ENCODE data around the gene MGAT5B.

The MGAT5B gene

DNA sequence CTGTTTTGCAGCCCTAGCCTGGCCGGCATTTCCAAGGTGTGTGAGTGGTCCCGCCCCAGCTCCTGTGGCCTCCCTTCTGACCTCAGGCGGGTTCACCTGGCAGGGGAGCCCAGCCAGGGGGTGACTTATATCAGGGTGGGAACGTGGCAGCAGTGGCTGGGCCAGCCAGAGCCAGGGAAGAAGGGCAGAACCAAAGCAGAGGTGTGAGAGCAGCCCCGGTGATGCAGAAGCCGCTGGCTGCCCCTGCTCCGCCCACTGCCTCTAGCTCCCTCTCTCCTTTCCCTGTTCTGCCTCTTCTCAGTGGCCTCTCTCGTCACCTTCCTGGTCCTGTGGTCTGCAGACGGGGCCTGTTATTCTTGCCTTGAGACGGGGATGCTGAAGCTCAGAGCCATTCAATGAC, 12.1 kb downstream of the MGAT5B start:
- no peak for DNase-seq

DNA sequence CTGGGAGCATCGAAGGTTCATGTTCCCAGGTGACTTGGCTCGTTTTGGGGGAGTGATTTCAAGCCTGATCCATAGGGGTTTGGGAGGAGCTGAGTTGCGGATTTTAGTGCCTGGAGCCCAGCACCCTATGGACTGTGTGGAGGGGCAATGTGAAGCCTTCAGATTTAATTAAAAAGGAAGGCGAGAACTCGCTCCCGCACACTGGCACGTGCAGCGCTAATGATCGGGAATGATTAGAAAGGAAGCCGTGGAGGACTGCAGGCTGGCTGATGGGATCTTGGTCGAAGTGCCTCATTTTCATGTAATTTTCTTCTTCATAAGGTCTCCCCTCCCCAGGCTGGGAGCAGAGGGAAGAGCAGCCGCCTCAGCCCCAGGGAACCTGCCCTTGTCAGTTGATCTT, 12.8 kb downstream of the MGAT5B start:
- DNase-seq: no peak

DNA sequence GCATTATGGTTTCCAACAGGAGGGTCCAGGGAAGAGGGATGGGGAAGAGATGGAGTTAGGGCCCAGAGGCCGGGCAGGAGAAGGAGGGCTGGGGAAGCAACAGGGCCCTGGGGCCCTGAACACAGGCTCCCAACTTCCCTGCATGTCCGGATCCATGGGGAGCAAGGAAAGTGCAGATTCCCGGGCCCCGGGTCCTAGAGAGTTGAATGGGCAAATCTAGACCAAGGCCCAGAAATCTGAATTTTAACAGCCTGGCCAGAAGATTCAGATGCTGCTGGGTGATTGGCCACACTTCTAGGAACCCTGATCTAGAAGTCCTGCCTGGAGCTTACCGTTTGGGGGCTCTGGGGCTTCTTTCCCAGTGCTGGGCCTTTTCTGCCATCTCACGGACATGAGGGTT, 13.2 kb downstream of the MGAT5B start:
- no peak for DNase-seq

DNA sequence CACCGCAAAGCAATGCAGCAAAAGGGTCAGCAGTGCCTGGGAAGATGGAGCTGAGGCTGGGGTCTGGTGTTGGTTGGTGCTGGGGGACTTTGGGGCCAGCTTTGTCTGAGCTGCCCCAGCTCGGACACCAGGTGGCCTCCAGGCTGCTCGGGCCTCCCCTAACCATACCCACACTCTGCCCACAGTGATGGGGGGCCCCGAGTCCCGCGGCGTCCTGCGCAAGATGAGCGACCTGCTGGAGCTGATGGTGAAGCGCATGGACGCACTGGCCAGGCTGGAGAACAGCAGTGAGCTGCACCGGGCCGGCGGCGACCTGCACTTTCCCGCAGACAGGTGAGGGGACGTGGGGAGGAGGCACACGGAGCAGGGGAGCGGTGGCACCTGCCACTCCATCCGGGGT, 13.8 kb downstream of the MGAT5B start:
- no peak for DNase-seq

DNA sequence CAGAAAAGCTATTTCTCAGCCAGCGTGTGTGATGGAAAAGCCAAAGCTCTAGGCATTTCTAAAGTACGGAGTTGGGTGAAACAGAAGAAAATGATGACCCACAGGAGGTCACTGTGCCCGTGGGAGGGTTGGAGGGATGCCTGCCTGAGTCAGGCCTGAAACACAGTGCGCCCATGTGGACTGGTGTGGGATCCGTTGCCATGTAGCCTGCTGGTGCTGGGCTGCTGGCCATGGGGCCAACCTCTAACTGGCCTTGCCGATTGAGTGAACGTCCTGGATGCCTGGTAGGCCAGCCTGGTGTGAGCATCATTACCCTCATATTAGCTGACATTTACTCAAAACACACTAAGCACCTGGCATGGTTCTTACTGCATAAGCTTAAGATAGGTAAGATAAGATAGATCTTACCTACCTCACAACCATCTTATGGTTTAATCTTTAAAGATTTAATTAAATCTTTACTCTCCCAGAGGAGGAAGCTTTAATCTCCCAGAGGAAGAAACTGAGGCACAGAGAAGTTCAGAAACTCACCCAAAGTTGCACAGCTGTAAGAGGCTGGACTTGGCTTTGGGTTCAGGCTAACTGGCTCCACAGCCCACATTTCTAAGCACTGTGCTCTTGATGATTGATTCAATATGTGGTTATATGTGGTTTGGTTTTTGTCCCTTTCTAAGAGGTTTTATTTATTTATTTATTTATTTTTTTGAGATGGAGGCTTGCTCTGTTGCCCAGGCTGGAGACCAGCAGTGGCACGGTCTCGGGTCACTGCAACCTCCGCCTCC, 15.7 kb downstream of the MGAT5B start:
- no peak for DNase-seq

DNA sequence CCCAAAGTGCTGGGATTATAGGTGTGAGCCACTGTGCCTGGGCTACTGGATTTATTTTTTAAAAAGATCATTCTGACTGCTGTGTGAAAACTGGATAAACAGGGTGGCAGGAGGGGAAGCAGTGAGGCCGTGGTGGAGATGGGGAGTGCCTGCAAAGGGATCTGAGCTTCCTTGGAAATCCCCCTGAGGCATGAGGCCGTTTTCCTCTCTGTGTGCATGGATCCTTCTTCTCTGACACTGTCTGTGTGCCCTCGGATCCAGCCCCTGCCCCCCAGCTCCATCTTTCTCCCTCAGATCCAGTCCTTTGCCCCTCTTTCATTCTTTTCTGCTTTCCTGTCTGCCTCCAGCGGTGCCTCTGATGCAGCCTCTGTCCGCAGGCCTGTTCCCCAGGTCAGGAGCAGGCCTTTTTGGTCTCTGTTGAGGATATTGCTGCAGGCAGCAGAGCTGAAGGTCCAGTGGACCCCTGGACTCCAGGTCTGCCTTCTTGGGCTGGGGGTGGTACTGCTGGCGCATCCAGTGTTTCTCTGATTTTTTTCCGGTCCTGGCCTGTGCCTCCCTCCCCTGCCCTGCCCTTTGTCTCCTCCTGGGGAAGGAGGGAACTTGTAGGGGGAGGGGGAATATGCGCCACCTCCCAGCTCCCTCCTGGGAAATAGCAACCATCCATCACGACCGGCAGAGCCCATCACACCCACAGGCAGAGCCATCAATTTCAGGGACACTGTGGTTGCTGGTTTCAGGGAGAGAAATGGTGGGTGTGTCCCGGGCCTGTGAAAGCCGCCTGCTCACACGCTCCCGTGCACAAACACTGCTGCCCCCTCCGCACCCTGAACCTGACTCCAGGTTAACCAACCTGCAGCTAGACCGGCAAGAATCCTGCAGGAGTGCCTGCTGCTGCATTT, 17.0 kb downstream of the MGAT5B start:
- DNase-seq: no peak

DNA sequence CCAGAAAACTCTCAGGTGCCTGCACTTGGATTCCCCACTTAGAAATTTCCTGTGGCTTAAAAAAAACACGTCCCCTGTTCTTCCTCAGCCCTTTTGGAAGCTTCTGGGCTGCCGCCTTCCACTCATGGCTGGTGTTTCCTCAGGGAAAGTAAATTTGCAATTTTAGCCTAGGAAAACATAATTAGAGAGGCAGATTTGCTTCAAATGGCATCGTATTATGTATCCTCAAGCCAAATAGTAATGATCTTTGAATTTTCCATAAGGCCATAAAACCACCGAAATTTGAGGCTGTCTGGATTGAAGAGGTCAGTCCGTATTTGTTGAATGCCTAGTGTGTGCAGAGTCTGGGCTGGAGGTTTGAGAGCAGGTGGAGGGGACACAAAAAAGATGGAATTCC, 17.7 kb downstream of the MGAT5B start:
- DNase-seq: no peak

DNA sequence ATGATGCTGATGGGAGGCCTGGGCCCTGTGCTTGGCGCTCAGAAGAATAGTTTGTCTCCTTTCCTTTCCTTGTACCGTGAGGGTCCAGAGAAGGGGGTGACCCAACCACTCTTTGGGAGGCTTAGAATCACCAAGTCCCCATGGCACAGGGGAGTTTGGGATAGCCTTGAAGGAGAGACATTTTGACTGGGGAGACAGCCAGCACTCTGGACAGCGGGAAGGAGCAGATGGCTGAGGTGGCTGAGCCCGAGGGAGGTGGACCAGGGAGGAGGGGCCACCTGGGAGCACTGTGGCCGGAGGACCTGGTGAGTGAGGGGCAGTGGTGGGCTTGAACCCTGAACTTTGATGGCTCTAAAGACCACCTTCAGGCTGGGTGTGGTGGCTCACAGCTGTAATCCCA, 18.2 kb downstream of the MGAT5B start:
- DNase-seq: no peak

DNA sequence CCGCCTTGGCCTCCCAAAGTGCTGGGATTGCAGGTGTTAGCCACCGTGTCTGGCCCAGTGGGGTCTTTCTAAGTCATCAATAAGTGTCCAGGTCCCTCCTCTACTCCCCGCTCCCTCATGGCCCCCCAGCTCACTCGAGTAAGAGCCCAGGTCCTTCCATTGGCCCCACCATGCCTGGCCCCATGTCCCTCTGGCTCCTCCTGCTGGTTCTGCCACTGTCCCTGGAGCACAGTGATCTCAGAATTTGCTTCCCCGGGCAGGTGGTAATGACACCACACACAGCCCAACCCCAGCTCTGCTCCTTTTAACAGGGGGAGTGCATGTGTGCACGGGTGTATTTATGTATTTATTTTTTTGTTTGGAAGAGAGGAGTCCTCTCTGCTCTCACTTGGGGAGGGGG, 19.6 kb downstream of the MGAT5B start:
- no peak for DNase-seq

DNA sequence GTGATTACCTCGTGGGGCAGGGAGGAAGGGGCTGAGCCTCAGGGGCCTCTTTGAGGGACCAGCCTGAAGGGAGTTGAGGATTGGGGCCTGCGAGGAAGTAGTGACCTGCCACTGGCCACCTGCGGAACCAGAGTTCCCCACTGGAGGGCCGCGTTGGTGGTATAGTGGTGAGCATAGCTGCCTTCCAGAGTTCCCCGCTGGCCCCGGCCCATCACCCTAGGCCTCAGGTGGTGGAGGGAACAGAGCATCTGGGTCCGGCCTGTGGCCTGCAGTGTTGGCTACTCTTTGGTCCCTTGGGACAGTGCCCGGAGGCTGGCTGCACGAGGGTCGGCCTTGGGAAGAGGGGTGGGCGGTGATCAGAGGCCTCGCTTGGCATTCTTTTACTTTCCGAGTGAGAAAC, 20.5 kb downstream of the MGAT5B start:
- DNase-seq: no peak

DNA sequence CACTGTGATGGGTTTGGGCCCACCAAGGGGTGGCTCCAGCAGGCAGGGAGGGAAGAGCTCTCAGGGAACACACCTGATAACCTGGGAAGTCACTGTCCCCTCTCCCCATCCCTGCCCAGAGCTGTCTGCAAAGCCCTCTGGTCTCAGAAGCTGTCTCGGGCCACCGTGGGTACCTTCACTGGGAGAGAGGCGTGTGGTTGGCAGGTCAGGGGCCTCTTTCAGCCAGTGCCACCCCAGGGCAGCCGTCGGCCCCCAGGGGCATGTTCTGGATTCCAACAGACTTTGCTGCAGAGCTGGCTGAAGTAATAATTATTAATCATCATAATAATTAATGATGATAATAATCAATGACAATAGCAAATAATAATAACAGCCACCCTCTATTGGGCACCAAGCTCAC, 21.1 kb downstream of the MGAT5B start:
- no peak for DNase-seq

DNA sequence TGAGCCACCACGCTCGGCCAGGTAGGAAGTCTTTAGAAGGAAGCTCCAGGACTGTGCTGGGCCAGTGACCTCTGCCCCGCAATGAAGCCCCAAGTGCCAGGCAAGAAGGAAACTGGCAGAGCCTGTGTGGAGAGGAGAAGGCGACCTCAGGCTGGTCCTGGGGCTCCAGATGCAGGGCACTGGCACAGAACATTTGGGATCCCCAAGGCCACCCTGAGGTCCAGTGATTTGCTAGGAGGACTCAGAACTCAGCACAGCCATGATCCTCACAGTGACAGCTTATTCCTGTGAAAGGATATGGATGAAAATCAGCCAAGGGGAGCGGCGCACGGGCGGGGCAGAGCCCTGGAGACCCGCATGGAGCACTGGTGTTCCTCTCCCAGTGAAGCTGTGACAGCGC, 24.1 kb downstream of the MGAT5B start:
- no peak for DNase-seq

DNA sequence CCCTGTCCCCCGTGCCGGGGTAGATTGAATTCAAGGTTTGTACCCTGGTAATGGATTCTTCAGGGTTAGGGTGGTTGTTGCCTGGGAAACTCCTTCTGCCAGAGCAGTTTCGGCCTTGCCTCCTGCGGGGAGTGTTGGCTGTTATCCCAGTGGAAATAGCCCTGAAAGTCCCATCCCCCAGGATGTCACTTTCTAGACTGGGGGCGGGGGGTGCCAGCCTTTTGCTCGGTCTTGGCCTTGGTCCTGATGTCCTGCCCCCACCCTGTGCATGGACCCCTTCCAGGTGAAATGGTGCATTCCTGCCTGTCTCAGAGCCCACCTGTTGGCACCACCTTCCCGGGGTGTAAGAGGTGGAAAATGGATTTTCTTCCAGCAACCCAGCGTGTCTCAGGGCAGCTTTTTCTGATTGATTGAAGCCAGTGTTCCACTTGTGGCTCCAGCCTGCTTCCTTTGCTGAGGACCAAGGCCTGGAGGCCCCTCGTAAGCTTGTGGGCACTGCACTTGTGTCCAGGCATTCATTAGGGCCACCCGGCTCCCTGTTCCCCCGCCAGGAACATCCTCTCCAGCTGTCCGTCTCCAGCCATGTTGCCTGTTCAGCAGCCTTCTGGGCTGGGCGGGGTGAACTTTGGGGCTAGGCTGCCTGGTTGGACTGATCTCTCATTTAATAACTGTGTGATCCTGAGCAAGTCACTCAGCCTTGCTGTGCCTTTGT, 25.6 kb downstream of the MGAT5B start:
- DNase-seq: no peak

DNA sequence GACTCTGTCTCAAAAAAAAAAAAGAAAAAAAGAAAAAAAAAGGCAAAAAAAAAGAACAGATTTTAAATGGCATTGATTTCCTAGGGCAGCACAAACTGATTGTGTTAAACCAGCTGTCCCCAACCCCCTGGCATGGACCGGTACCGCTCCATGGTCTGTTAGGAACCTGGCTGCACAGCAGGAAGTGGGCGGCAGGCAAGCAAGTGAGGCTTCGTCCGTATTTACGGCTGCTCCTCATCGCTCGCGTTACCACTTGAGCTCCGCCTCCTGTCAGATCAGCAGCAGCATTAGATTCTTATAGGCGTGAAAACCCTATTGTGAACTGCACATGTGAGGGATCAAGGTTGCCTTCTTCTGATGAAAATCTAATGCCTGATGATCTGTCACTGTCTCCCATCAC, 26.6 kb downstream of the MGAT5B start:
- no peak for DNase-seq

DNA sequence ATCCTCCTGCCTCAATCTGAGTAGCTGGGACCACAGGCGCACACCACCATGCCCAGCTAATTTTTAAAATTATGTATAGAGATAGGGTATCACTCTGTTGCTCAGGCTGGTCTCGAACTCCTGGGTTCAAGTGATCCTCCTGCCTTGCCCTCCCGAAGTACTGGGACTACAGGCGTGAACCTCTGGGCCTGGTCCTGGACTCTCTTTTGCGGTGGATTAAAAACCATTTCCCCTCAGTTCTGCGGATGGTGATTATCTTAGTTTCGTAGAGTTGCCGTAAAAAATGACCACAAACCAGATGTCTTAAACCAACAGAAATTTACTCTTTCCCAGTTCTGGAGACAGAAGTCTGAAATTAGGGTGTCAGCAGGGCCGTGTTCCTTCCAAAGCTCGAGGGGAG, 28.8 kb downstream of the MGAT5B start:
- no peak for DNase-seq

DNA sequence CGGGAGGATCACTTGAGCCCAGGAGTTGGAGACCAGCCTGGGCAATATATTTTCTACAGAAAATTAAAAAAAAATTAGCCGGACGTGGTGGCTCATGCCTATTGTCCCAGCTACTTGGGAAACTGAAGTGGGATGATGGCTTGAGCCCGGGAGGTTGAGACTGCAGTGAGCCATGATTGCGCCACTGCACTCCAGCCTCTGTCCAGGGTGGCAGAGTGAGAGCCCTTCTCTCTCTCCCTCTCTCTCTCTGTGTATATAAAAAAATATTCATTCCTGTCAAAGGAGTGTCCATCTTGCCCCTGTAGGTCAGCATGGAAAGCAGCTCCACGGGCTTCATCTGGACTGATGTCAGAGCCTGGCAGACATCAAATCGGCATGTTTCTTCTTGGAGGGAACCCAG, 31.2 kb downstream of the MGAT5B start:
- DNase-seq: no peak

DNA sequence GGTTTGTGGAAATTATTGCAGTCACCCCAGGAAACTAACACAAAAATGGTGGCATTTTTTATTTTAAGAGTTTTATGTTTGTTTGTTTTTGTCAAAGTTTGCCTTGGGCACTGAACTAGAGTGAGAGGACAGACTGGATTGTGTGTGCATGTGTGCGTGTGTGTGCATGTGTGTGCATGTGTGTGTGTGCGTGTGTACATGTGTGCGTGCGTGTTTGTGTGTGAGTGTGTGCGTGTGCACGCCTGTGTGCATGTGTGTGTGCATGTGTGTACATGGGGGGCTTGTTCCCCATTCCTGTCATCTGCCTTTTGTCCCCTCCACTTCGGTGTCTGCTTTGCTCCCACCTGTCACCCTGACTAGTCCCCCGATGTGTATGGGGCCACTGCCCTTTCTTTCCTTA, 32.5 kb downstream of the MGAT5B start:
- no peak for DNase-seq

DNA sequence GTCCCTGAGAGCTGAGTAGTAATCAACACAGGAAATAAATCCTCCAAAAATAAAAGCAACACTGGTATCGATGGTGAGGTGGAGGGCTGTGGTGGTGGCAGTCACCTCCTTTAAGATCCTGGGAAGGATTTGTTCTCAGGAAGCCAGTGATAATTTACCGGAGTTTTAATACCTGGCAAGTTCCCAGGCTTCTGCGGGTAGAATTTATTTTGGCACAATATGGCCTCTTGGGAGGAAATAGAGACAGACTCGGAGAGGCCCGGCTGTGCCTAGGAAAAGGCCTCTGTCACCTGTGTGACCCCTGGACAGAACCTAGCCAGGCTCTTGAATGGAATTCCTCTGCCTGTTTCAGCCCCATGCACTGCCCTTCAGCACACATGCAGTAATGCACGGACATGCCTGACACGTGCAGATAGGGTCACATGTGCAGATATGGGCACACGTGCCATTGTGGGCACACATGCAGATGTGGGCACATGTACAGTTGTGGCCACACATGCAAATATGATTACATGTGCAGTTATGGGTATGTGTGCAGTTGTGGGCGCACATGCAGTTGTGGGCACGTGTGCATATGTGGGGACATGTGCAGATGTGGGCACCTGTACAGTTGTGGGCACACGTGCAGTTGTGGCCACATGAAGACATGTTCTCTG, 33.5 kb downstream of the MGAT5B start:
- DNase-seq: no peak

DNA sequence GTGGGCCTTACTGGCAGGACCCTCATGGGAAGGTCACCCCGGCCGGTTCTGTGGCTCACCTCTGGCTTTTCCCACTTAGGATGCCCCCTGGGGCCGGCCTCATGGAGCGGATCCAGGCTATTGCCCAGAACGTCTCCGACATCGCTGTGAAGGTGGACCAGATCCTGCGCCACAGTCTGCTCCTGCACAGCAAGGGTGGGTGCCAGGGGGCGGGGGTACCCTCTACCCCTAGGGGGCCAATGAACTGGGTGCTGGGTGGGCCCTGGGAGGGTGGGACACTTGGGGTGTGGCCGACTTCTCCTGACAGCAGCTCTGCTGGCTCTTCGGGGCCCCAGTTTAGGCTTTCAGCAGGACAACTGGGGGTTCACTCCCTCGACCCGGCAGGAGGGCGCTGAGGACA, 34.3 kb downstream of the MGAT5B start:
- DNase-seq: no peak

DNA sequence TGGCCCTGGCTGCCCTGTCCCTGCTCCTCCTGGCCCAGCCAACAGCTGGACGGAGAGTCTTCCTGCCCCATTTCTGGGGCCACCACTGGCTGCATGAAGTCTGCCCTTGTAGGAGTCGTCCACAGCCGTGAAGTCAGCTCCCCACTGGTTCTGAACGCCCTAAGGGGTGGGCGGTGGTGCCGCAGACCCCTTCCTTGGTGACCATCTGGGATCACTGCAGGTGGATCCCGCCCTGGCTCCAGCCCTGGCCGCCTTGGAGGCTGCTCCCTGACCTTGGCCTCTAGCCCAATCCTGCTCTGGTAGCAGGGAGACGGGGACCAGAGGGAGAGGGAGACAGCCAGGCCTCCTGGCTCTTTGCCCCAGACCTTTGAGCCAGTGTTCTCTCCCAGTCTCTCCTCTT, 35.4 kb downstream of the MGAT5B start:
- DNase-seq: no peak

DNA sequence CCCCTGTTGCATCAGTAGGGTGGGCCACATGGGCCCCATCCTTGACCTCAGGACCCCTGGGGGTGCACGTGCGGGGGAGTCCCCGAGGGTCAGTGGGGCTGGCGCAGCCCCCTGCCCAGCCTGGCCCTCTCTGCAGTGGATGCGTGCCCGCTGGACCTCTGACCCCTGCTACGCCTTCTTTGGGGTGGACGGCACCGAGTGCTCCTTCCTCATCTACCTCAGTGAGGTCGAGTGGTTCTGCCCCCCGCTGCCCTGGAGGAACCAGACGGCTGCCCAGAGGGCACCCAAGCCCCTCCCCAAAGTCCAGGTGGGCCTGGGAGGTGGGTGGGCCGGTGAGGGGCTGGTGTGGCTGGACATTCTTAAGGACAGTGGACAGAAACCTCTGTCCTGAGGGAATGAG, 35.9 kb downstream of the MGAT5B start:
- DNase-seq: no peak

DNA sequence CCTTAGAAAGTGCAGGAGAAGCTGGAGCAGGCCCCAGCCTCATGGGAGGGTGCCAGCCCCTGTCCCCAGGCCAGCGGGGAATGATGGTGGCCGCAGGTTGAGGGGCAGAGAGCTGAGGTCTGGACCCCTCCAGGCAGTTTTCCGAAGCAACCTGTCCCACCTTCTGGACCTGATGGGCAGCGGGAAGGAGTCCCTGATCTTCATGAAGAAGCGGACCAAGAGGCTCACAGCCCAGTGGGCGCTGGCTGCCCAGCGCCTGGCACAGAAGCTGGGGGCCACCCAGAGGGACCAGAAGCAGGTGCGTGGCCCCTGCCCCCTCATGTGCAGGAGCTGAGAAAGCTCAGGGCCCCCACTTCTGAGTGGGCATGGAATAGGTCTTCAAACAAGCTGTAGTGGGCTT, 36.8 kb downstream of the MGAT5B start:
- no peak for DNase-seq

DNA sequence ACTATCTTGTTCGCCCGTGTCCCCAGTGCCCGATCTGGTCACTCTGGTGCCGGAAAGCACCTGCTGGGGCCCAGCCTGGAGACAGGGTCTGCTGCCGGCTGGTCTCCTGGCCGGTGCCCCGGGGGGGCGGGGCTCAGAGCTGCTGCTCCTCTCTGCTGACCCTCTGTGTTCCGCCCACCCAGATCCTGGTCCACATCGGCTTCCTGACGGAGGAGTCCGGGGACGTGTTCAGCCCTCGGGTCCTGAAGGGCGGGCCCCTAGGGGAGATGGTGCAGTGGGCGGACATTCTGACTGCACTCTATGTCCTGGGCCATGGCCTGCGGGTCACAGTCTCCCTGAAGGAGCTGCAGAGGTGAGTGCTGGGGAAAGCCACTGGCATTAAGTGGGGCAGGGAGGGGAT, 37.6 kb downstream of the MGAT5B start:
- DNase-seq: no peak
